NCI-H345 (cell line): ENCODE data around the gene KIAA1671.
A peak's percentile ranks its signal among the peaks of the same experiment; 100 is the strongest.
"Not testable (repeated sequence)": the region's sequence is repeated elsewhere in the genome, so short reads cannot be mapped to it uniquely, and the experiment has no call there.

Experiments used
- DNase-seq: peaks from one replicate; lab custom pipeline; 2025; lab: John Stamatoyannopoulos, UW

KIAA1671 gene

DNA sequence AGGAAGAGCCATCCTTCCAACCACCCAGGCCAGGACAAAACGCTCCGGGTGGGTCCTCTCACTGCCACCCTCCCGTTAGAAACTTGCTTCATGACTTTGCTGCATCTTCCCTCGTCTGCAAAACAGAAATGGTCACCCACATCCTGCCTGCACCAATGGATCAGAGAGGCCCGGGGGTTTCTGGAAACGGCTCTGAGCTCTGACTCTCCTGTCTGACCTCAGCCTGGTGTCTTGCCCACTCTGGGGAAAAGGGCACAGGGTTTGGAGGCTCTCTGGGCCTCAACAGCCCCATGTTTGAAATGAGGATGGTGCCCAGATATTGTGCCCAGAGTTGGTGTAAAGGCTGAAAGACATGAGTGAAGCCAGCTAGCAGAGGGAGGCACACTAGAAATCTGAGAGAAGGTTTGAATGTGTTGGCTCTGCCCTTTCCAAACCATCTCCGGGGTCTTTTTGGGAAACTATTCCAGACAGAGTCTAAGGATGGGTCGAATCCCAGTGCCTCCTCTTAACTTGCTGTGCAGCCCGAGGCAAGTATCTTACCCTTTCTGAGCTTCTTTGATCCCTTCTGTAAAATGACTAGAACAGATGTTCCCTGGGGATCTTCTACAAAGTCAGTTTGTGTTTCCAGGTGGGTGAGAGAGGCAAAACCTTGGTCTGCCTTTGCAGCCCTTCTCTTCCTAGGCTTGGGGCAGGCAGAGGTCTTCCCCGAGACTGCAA, 249.2 kb downstream of the KIAA1671 start:
- no peak for DNase-seq

DNA sequence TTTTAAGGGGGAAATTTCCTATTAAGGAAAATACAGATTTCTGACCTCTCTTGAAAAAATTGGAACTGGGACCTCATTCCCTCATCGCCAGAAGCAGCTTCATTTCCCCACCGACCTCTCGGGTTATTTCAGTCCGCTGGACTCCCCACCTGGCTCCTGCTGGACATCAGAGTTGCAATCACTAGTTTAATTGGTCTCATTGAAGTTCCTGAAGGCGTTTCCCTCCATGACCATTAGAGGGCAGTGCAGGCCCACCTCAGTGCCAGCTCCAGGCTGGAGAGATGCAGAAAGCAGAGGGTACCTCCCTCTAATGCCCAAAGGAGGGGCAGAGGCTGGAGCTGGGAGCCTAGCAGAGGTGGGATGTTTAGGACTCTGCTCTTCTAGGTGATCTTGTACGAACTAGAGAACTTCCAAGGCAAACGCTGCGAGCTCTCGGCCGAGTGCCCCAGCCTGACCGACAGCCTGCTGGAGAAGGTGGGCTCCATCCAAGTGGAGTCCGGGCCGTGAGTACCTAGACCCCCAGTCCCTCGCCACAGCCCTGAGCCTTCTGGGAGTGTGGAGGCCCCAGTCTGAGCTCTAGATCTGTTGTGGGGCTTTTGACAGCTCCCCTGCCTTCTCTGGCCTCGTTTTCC, 249.9 kb downstream of the KIAA1671 start:
- peak; percentile 48 for DNase-seq

DNA sequence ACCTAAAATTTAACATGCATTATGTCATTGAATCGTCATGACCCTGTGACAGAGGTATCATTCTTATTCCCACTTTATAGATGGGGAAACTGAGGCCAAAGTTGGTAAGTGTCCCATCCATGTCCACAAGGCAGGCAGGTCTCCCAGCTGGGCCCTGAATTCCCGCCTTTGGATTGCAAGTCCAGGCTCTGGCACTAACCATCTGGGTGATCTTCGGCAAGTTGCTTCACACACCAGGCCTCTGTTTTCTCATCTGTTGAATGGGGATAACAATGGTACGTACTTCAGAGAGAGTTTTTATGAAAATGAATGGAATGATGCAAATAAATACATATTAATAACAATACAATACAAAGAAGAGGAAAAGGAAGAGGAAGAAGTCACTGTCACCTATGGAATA, 250.6 kb downstream of the KIAA1671 start:
- DNase-seq, result no peak

DNA sequence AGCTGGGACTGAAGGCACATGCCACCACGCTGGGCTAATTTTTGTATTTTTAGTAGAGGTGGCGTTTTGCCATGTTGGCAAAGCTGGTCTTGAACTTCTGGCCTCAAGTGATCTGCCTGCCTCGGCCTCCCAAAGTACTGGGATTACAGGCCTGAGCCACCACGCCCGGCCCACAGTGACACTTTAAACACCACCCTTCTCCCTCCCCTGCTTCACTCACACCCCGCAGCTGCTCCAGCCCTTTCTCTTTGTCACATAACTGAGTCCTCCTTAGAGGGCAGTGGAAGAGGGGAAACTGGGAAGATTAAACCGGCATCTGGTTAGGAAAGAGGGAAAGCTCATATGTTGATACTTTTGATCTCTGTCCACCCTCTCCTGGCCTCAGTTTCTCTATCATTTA, 252.0 kb downstream of the KIAA1671 start:
- not testable (repeated sequence) for DNase-seq

DNA sequence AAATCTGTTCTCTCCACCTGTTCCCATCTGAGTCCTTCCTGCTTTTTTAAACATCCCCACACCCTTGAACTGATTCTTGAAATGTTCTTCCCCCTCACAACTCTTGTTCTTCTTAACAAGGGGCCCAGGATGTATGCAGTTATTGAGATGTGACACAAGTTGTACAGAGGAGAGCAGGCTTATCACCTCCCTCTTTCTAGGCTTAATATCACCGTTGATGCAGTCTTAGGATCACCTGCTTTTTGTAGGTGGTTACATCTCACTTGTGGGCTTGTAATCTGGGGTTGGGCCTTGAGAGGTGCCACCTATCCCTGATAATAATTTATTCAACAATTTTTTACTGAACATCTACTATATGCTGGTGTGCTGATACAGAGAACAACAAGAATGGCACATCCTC, 253.3 kb downstream of the KIAA1671 start:
- DNase-seq, result no peak

DNA sequence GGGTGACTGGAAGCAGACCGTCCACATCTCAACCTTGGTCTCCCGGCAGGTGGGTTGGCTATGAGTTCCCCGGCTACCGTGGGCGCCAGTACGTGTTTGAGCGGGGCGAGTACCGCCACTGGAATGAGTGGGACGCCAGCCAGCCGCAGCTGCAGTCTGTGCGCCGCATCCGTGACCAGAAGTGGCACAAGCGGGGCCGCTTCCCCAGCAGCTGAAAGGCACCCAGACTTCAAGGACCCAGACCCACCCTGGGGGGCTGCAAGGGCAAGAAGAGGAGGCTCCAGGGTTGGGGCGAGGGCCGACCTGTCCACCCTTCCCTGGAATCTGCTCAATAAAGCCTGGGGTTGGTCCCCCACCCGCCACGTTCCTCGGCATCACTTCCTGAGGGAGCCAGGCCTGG, 254.5 kb downstream of the KIAA1671 start:
- no peak for DNase-seq

DNA sequence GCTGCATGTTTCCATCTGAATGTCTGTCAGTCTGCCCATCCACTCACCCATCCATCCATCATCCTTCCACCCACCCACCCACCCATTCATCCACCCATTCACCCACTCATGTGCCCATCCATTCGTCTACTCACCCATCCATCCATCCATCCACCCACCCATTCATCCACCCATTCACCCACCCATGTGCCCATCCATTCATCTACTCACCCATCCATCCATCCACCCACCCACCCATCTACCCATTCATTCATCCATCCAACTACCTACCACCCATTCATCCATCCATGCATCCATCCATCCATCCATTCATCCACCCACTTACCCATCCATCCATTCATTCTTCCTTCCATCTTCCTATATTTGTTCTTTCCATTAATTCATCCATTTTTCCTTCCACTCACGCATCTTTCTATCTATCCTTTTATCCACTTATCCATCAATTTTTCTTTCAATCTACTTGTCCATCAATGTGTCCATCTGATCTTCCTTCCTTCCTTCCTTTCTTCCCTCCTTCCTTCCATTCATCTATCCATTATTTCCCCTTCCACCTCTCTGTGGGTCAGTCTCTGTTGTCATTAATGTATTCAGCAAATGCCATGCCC, 255.1 kb downstream of the KIAA1671 start:
- DNase-seq, result no peak

DNA sequence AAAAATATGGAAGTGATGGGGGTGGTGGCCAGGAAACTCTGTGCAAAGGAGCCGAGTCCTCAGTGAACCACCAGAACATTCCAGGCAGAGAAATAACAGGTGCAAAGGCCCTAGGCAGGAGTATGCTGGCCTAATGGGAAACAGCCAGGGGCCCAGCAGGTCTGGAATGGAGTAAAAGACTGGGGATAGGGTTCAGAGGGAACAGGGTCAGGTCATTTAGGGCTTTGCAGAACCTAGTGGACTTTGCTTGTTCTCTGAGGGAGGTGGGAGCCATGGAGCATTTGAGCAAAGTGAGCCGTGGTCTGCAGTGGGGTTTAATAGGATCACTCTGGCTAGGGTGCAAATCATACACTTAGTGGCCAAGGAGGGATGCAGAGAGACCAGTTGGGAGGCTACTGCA, 255.8 kb downstream of the KIAA1671 start:
- no peak for DNase-seq

DNA sequence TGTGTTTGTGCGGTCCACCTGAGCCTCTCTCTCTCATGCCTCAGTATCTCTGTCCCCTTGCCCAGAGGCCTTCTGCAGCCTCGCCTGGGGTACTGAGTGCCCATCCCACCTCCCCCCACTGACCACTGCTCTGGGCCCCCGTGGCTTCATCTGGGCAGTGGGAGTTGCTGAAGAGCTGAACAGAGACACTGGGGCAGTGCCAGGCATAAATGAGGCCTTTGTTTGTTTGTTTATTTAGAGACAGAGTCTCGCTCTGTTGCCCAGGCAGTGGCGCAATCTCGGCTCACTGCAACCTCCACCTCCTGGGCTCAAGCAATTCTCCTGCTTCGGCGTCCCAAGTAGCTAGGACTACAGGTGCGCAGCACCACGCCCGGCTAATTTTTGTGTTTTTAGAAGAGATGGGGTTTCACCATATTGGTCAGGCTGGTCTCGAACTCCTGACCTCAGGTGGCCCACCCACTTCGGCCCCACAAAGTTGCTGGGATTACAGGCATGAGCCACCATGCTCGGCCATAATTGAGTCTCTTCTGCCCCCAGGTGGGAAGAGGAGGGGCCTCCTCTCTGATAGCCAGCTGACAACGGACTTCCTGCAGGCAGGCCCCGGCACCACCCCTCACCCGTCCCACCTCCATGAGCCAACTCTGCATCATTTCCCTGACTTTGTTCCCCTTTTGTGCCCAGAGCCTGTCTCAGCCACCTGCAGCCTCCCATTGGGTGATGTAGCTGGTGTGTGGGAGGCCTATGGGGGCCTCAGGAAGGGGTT, 256.4 kb downstream of the KIAA1671 start:
- DNase-seq, result no peak

DNA sequence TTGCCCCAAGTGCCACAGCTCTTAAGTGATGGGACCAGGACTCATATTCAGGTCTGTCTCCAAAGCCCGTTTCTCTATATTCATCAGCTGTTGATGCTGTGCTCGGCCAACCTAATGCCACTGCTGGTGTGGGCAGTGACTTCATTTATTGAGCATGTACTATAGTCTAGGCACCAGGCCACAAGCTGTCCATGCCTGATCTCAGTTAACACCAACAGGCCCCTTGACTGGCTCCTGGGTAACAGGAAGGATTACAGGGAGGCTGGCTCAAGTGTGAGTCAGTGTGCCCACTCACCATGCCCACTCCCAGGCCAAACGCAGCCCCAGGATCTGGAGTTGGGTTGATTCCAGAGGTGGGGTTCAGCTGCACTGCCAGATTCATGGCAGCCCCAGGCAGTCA, 258.3 kb downstream of the KIAA1671 start:
- no peak for DNase-seq

DNA sequence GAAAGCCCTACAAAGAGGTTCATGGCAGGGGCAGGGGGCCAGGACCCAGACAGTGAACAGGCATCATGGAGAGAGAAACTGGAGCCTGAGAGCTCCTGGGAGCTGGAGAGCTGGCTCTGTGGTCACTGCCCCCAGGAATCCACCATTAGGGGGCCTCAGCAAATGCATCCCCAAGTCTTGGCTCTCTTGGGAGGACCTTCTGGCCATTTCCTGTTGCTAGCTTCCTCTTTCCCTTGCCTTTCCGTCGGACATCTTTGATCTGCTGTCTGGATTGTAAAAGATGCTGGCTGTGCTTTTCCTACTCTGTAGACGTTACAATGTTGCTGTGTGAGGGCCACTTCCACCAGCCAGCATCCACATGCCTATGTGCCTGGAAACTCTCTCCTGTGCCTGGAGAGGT, 259.8 kb downstream of the KIAA1671 start:
- no peak for DNase-seq

DNA sequence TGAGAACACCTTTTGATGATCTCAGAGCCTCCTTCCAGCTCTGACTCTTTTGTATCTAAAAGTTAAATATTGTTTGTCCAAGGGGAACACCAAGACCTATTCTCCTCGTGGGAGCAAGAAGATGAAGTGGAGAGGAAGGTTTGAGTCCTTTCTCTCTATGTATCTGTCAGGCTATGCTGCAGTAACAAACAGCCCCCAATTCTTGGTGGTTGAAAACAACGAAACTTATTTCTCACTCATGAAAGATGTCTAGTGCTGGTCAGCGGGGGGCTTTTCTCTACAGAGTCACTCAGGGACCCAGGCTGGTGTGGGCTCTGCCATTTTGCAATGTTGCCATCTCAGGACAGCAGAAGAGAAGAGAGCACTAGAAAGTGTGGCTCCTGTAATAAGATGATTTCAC, 260.7 kb downstream of the KIAA1671 start:
- no peak for DNase-seq

DNA sequence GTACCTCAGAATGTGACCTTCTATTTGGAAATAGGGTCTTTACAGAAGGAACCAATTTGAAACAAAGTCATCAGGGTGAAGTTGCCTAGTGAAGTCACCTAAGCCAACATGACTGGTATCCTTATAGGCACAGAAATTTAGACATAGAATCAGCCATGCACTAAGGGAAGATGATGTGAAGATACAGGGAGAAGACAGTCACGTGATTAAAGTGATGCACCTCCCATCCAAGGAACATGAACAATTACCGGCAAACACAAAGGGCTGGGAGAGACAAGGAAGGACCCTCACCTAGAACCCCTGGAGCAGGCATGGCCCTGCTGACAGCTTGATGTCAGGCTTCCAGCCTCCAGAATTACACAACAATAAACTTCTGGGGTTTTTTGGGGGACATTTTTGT, 263.7 kb downstream of the KIAA1671 start:
- DNase-seq, result no peak

DNA sequence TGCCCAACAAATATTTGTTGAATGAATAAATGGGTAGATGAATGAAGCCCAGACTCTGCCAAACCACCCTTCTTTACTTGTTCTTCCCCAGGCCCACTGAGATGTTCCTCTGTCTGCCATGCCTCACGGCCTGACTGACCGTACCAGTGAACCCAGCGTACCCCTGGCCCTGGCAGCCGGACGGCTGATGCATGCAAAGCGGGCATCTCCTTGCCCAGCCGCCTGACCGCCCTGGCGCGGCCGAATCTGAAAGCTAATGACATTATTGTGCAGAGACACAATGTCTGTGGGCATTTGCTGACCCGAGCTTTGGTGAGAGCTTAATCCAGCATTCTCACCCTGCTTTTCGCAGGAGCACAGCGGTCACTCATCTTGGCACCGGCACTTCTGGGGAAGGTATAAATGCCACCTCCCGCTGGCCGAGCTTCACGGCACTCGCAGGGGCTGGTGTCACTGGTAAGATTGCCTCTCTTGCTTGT, 266.7 kb downstream of the KIAA1671 start, which contains the start of gene CRYBB2:
CRYBB2 (plus strand) TSS at position 429 of the 479 bp plus-strand sequence. CDS start 1,791 bp downstream, outside the sequence.
- DNase-seq, result no peak

DNA sequence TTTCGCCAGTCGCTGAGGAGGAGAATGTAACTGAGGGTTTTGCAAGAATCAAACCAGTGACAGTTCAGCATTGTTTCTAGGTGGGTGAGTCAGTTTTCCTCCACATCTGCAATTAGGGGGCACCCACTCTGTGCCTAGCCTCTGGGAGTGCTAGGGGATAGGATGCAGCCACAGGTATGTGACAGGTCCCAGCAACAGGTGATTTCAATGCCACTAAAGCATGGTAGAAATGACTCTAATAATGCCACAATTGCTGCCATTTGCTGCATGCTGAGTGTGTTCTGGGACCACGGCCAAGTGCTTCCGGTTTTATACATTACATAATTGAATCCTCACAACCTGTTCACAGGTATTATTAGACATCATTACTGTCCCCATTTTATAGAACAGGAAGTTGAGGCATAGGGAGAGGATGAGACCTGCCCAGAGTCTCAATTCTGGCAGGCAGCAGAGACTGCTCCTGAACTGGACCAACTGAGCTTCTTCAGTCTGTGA, 267.5 kb downstream of the KIAA1671 start:
- DNase-seq, result peak; percentile 11

DNA sequence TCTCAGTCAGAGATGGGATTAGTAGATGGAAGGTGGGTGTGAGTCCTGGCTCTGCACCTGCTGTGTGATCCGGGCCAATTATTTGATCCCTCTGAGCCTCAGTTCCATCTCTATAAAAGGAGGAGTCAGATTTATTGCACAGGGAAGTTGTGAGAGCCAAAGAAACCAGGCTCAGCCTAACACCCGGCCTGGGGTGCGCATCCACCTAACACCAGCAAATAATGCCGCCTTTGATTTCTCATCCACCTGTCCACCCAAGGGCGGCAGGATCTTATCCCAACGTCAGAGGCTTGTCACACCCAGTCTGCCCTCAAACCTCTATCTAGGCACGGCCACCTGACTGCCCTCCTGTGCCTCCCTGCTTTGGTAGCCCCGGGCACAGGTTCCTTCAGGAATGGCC, 269.3 kb downstream of the KIAA1671 start:
- no peak for DNase-seq

DNA sequence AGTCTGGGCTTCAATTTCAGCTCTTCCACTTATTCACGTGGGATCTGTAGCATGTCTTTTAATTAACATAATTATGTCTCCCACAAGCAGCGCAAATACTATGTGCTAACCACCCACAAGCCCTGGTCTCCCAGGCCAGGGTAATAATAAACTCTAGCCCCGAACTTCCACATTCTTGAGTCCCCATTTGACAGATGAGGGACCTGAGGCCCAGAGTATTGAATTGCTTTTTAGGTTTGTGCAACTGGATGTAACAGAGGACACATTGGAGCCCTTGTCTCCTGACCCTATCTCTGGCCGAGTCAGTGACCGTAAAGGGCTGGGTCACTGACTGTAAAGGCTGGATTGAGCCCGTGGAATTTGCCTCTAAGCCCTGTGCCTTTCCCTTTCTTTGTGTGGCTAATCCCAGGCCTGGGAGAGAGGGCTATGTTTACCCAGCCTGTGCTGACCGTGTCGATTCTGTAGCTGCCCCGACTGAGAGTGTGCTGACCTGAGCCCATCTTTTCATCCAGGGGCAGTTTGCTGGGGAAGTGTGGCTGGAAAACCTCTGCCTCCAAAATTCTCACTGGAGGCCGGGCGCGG, 270.8 kb downstream of the KIAA1671 start:
- DNase-seq, result no peak

DNA sequence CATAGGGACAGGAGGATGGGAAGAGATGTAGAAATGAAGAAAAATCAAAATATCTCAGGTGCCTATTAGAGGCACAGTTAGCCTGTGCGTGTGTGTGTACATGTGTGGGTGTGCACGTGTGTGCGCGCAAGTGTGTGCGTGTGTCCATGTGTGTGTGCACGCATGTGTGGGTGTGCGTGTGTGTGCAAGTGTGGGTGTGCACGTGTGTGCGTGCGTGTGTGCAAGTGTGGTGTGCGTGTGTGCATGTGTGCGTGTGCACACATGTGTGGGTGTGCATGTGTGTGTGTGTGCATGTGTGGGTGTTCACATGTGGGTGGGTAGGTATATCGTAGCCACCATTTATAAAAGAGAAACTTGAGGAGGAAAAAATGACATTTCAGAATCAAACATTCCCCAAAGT, 276.3 kb downstream of the KIAA1671 start:
- no peak for DNase-seq

DNA sequence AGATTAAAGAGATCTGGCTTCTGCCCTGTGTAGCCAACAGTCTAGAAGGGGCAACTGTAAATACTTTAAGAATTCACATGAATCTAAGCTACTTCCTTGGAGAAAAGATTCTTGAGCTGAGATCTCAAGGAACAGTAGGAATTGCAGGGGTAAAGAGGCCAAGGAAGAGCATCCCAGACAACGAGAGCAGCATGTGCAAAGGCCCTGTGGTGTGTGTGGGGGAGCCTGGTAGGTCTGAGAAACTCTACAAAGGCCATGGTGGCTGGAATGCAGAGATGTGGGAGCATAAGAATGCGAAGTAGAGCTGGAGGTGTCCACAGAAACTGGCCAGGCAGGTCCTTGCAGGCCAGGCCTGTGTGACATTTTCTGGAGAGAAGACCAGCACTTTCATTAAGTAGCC, 278.2 kb downstream of the KIAA1671 start:
- DNase-seq, result not testable (repeated sequence)

DNA sequence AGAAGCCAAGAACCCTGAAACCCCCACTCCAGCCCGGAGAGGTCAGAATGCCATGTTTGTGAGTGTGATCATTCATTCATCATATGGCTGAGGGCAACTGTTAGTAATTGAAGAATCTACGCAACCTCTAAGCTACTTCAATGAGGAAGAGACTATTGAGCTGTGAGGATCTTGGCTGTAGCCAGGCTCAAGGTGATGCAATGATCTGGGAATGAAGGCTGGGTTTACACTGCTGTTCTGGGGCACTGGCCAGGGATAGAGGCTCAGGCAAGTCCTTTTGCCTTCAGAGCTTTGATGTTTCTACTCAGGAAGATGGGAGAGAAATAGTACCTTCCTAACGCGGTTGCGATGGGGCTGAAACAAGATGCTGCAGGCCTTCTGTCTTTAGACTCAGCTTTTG, 279.8 kb downstream of the KIAA1671 start:
- DNase-seq, result no peak

DNA sequence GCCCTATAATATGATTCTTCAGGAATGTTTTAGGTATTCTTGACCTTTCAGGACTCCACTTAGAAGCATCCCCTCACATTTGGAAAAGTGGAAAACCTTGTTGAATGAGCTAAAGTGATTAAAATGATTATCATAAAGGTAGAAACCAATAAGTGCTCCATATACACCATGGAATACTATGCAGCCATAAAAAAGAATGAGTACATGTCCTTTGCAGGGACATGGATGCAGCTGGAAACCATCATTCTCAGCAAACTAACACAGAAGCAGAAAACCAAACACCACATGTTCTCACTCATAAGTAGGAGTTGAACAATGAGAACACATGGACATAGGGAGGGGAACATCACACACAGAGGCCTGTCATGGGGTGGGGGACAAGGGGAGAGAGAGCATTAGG, 281.2 kb downstream of the KIAA1671 start:
- DNase-seq, result not testable (repeated sequence)
